ENCODE data around the gene NPB. TPM values are rescaled to one million over a fixed set of nuclear protein-coding genes. Genes with fewer than 3 reads are reported as not detected.

The NPB gene
- total RNA-seq, 6 experiments from 2014 or later, result 0.12 to 1.5 (median 0.87) TPM; not detected in 2

DNA sequence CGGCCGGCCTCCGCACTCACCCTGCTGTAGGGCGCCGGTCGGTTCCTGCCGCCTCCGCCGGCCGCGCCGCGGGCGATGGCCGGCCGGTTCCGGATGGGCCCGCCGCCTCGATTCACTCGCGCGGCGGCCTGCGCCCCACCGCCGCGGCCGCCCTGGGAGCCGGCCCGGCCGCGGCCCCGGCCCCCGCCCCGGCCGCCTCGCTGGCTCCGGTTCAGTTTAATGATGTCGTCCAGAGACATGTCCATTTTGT lies 10.8 kb upstream of the NPB start:
- DNase-seq (no peak), ATAC-seq (no peak)
- peak overlapping the region; percentile 15 to 75 (median 67) for H3K27ac ChIP-seq
- H3K9me3 ChIP-seq, result no peaks in the 10 kb centered on the region
- no peak for TF ChIP-seq CTCF (IDR thresholded peaks at IDR 0.05)
- TF ChIP-seq POLR2A (IDR thresholded peaks at IDR 0.05), result no peak
- H3K4me1 ChIP-seq, result peaks cover 0 to 19% (median 5%) of the 10 kb centered on the region in 4 donors
- WGBS (ENCODE audit: insufficient coverage, low coverage, low lambda C conversion rate, missing lambda C conversion rate), result no CpG with 5 or more reads among the region's 40 CpGs
- H3K27me3 ChIP-seq, result no peaks in the 10 kb centered on the region
- peak overlapping the region; percentile 81 to 91 (median 91) for H3K4me3 ChIP-seq
- H3K36me3 ChIP-seq, result peaks cover 3 to 51% (median 18%) of the 10 kb centered on the region in 4 donors
- intact Hi-C loops (cut with DNase I), result no loop called here

DNA sequence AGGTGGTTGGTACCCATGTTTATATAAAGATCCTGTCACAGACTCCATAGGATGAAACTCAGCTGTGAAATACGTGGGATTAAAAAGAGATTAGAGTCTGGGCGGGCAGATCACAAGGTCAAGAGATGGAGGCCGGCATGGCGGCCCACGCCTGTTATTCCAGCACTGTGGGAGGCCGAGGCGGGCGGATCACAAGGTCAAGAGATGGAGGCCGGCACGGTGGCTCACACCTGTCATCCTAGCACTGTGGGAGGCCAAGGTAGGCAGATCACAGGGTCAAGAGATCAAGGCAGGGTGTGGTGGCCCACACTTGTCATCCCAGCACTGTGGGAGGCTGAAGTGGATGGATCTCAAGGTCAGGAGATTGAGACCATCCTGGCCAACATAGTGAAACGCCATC lies 6.6 kb upstream of the NPB start:
- TF ChIP-seq POLR2A (IDR thresholded peaks at IDR 0.05) (no peak), CTCF (IDR thresholded peaks at IDR 0.05) (no peak)
- Histone ChIP-seq H3K27me3 (no peaks in the 10 kb centered on the region), H3K9me3 (no peaks in the 10 kb centered on the region), H3K4me1 (peaks cover 0 to 12% (median 2%) of the 10 kb centered on the region in 4 donors), H3K4me3 (no peak overlapping the region), H3K36me3 (peaks cover 0 to 42% (median 10%) of the 10 kb centered on the region in 4 donors), H3K27ac (no peak overlapping the region)
- ATAC-seq, result no peak
- no peak for DNase-seq
- 90% methylated on average over 5 of the region's 11 CpGs for WGBS (ENCODE audit: insufficient coverage, low coverage, low lambda C conversion rate, missing lambda C conversion rate)
- intact Hi-C loops (cut with DNase I), result no loop called here

- Histone ChIP-seq H3K27ac (no peak overlapping the region), H3K4me1 (peaks cover 0 to 21% (median 5%) of the 10 kb centered on the region in 4 donors), H3K36me3 (peaks cover 0 to 42% (median 10%) of the 10 kb centered on the region in 4 donors), H3K27me3 (no peaks in the 10 kb centered on the region), H3K4me3 (no peak overlapping the region), H3K9me3 (no peaks in the 10 kb centered on the region)
- no peak for DNase-seq
- intact Hi-C loops (cut with DNase I), result no loop called here
- ATAC-seq, result no peak
- WGBS (ENCODE audit: insufficient coverage, low coverage, low lambda C conversion rate, missing lambda C conversion rate), result 89% methylated on average over 10 of the region's 19 CpGs
- no peak for TF ChIP-seq POLR2A (IDR thresholded peaks at IDR 0.05)
- no peak for TF ChIP-seq CTCF (IDR thresholded peaks at IDR 0.05)
Measured at GRCh38 chr17:81898029-81898866, 3.8 kb upstream of the NPB start.

- Histone ChIP-seq H3K27me3 (no peaks in the 10 kb centered on the region), H3K4me3 (no peak overlapping the region), H3K36me3 (peaks cover 0 to 42% (median 10%) of the 10 kb centered on the region in 4 donors), H3K9me3 (no peaks in the 10 kb centered on the region), H3K4me1 (peaks cover 0 to 21% (median 5%) of the 10 kb centered on the region in 4 donors), H3K27ac (no peak overlapping the region)
- WGBS (ENCODE audit: insufficient coverage, low coverage, low lambda C conversion rate, missing lambda C conversion rate), result 100% methylated on average over 2 of the region's 9 CpGs
- no peak for DNase-seq
- intact Hi-C loops (cut with DNase I), result no loop called here
- ATAC-seq, result no peak
- TF ChIP-seq CTCF (IDR thresholded peaks at IDR 0.05), result no peak
- TF ChIP-seq POLR2A (IDR thresholded peaks at IDR 0.05), result no peak
Measured at GRCh38 chr17:81898885-81899284, 3.2 kb upstream of the NPB start.
